Measurements from ENCODE around the gene DTWD1.
"Not testable (repeated sequence)": the region's sequence is repeated elsewhere in the genome, so short reads cannot be mapped to it uniquely, and the experiment has no call there.

The DTWD1 gene

DNA sequence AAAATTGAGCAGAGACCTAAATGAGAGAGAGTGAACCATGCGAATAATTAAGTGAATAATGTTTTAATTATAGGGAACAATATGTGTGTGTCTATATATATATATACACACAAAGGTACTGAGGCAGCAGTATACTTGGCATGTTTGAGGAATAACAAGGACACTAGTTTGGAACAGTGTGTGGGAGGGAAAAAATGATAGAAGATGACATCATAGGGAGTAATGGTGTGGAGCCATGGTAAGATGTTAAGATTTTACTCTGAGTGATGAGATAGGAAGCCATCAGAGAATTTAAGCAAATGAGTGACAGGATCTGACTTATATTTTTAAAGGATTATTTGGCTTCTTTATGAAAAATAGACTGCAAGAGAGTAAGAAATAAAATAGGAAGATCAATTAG, 29.1 kb downstream of the DTWD1 start:
- no peak for DNase-seq

DNA sequence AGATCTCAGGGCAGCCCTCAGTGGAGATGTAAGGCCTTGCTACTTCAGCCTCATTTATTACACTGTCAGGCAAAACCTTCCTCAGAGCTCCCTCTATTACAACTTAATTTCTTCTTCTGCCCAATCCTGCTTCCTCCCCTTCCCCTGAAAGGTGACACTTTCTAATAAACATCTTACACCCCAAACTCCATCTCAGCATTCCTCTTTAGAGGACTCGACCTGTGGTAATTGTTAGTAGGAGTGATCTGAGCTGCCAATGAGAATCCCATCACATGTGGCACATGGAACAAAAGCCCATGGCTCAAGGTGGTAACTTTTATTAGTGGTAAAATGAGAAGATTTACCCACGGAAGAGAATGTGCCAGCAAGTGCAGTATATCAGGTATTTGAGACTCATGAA, 29.8 kb downstream of the DTWD1 start:
- DNase-seq: no peak

DNA sequence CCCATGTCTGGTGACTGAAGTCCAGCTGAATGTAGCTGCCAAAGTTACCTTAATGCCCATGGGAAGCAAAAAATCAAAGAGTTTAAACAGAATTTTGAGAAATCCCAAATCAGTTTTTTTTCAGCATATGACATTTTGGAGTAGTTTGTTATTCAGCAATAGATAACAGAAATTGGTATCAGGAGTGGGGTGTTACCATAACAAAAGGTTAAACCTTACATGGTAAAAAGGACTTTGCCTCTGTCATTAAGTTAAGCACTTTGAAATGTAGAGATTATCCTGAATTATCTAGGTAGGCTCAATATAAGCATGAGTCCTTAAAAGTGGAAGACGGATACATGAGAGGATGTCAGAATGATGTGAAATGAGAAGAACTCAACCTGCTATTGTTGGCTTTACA, 32.1 kb downstream of the DTWD1 start:
- no peak for DNase-seq

DNA sequence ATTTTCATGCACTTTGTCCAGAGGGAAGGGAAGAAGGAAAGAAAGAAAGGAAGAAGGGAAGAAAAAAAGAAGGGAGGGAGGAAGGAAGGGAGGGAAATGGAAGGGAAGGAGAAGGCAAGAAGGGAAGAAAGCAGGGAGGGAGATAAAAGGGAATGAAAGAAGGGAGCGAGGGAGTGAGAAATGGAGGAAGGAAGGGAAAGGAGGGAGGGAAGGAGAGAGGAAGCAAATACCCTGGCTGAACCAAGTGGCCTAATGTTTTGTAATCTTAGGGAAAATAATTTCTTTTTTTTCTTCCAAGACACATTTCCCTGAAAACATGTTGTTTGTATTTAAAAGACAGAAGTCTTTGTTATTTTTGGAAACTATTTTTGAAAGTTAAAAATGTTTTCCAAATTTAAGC, 35.9 kb downstream of the DTWD1 start:
- DNase-seq: no peak

DNA sequence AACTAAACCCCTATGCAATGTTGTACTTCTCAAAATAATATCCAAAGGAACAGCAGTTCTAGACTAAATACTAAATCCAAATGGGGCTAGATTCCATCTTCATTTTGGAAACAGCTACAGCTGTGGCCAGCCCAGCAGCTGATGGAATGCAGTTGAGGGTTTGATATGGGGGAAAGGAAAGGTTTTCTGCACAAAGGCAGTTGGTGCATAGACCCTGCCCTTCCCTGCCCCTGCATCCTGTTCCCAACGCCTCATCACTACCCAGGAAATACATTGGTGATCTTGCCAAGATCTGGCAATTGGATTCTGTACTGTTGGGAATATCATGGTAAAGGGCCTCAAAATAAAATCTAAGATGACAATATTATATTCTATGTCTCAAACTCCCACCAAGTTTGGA, 43.9 kb downstream of the DTWD1 start:
- DNase-seq: no peak

DNA sequence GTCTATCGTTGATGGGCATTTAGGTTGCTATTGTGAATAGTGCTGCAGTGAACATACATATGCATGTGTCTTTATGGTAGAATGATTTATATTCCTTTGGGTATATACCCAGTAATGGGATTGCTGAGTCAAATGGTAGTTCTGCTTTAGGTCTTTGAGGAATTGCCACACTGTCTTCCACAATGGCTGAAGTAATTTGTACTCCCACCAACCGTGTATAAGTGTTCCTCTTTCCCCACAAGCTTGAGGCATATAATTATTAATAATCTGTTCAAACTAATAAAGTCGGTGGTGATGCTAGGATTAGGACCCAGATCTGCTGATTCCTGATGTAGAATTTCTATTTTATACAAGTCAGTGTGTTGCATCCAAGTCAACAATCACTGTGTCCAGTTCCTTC, 45.6 kb downstream of the DTWD1 start:
- not testable (repeated sequence) for DNase-seq

DNA sequence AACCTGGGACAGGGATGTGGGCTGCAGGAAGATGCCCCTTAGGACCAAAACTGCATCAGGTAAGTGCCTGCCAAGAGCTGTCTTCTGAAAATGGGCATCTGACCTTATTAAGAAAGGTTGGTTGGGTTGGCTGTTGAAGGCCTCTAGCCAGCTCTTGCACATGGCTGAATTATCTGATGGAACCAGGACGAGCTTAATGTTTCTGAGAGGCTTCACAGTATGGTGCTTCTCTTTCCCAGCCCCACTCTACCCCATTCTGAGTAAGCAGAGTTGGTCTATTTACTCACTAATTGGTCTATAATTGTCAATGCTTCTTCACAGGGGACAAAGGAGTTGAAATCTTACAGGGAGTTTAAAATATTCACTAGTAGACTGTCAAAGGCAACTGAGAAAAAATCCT, 48.4 kb downstream of the DTWD1 start:
- no peak for DNase-seq

DNA sequence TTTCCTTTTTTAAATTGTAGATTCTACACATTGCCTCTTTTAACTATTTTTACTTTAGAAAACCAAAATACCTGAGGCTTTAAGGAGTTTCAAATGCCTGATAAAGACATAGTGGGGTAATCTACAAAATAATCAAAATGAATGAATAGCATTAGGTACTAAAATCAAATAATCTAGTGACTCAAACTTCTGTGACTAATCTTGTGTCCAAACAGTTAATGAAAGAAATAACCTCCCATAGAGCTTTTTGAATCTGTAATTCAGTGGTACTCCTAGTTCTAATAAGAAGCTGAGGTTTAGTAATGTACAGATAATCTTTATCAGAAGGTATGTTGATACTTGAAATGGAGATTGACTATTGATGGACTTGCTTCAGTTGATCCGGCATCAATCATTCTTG, 53.0 kb downstream of the DTWD1 start:
- no peak for DNase-seq

DNA sequence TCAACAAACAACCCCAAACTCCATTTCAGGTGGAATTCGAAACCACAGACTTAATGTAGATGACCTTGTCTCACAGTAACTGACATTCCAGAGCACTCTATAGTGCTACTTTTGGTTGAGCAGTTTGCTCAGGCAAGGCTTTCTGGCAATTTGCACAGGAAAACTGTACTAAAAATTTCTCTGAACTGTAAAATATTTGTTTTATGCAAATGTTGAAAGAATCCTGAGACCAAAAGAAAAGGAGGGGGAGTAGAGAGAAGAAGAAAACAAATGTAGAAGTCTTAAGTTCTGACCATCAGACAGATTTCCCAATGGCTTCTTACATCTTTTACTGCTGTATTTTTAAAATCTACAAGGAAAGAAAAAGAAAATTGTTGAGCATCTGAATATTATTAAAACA, 53.5 kb downstream of the DTWD1 start:
- no peak for DNase-seq

DNA sequence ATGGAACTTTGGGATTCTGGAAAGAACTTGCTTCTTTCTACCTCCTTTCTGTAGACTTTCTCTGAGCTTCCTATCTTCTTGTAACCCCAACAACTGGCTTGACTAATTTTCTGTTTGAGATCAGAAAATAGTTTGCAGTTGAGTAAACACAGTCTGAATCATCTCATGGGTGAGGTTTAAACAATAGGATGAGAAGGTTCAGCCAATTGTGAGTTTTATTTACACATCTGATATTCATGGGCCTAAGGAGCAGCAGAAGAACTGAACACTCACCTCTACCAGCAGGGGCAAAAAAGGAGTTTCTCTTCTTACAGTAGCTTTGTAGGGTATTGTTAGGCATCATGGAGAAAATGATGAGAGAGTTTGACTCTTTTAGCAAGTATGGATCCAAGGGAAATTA, 54.2 kb downstream of the DTWD1 start:
- DNase-seq: no peak

DNA sequence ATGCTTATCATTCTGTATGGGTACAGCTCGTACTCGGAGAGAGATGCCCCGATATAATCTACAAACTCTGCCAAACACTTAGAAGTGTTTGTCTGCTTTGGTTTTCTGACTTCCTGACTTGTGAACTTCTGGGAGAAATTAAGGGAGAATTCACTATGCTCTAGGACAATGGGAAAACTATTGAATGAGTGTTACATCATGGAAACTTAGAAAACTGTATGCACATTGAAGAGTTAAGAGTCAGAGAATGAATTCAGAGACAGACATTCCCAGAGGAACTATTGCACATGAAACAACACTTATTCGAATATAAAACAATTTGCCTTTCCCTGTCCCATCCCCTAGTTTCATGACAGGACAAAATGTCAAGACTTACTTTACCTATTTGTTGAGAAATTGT, 57.8 kb downstream of the DTWD1 start:
- DNase-seq: no peak

DNA sequence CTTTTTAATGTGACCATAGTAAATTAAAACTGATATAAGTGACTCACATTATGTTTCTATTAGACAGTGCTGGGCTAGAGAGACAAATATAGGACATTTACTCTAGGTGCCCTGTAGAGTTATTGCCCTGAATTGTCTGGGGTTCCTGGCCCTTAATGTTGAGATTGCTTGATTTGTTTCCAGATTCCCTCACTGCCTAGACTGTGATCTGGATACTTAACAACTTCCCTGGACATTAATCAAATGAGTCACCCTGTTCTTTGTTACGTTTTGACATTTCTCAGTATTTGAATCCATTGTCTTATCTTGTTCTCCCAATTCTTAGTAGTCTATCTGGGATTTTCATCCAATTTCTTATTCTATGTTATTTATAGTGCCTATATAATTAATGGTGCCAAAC, 65.8 kb downstream of the DTWD1 start:
- DNase-seq: no peak

DNA sequence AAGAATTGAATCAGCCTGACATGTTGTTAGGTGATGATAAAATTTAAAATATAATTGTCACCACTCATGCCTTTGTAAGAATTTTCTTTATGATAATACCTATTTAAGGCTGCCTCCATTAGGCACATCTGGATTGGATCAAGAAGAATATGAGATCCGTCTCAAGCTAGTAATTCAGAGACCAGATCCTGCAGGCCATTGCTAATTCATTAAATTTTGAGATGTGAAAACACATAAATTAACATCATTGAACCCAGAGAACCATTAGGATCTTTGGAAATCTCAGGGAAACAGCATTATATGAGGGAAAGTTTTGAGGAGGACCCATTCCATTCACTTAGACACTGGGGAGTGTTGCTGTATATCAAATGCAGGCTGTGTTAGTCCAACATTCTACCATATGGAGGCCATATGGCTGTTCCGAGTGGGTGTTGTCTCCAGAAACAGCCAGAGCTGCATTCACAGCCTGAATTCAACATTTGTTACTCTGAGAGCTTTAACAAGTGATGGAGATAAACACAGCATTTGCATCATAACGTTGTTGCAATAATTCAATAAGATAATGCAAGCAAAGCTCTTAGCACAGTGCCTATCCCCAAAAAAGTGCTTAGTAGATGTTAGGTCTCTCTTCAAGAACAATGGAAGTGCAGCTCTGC, 67.4 kb downstream of the DTWD1 start:
- no peak for DNase-seq

DNA sequence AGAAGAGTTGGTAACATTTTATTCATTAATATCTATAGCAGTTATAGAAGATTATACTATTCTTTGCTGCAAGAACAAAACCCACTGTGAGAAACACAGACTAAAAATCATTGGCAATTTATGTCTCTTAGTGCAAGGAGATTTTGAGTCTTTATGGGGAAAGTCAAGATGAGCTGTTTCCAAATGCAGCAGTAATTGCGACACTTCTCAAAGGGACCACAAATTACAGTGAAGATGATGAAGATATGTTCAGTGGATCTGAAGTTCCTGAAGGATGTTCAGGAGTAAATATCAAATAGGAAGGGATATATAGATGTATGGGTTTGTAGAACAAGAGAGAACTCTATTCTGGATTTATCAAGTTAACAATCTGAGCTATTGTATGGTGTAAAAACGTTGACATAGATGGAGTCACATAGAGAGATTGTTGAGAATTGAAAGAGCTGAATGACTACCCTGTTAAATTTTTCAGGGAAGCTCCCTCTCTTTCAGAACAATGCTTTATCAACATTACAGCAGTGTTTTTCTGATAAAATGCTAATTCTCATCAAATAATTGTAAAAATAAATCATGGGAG, 71.8 kb downstream of the DTWD1 start:
- no peak for DNase-seq

DNA sequence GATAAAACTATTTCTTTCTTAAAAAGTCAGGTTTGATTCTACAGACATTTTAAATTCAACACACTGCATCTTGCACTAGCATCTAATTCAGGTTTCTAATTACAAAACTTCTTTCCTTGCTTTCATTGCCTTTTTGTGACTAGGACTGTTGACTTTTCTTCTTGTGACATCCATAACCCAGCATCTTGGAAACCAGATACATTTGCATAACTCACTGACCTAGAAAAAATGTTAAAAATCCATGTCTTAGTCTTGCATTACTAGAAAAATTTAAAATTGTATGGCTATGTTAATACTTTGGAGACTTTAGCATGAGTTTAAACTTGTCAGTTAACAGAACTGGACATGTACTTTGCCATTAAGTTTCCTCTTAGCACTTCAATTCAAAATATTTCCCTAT, 72.7 kb downstream of the DTWD1 start:
- DNase-seq: no peak

DNA sequence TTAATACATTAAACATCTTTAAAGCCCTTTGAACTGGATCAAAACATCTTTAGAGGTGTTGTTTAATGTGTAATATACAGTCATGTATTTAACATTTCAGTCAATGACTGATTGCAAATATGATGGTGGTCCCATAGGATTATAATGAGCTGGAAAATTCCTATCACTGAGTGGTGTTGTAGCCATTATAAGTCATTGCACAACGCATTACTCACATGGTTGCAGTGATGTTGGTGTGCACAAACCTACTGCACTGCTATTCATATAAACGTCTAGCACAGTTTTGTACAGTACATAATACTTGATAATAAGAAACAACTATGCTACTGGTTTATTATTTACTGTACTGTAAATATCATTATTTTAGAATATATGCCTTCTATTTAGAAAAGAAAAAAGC, 75.6 kb downstream of the DTWD1 start:
- DNase-seq: no peak

DNA sequence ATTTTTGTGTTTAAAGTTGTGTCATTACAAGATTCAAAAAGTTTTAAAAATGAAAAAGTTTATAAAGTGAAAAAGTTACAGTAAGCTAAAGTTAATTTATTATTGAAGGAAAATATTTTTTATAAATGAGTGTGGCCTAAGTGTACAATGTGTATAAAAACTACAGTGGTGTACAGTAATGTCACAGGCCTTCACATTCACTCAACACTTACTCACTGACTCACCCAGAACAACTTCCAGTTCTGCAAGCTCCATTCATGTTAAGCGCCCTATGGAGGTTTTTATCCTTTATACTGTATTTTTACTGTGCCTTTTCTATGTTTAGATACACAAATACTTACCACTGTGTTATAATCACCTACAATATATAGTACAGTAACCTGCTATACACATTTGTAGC, 76.3 kb downstream of the DTWD1 start:
- DNase-seq: no peak

DNA sequence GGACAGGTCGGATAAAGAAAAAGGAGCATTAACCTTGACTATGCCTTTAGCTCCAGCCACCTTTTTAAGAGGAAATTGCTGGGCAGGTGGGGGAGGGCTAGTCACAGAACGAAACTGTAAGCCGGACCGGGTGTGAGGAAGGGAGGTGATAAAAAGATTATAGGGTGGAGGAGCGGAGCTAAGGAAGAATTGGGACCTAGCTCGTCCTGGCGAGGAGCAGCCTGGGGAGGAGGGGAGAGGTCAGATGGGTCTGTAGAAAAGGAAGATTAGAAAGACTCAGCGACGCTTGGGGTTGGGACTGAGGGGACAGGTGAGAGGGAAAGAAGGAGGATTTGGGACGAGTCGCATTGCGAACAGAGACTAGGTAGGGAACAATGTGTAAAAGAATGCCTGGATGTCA, 82.1 kb downstream of the DTWD1 start:
- DNase-seq: not testable (repeated sequence)

Data from right hindlimb (tissue), 1 donor.